ENCODE data around the gene TLR6.
"Not testable (repeated sequence)": the region's sequence is repeated elsewhere in the genome, so short reads cannot be mapped to it uniquely, and the experiment has no call there.

Gene TLR6

GRCh38 chr4:38820329-38821061, 36.1 kb downstream of the TLR6 start:
- DNase-seq (ENCODE audit: low read depth in 2 of 2): no peak

GRCh38 chr4:38819569-38819968, 37.0 kb downstream of the TLR6 start:
- DNase-seq (ENCODE audit: low read depth in 2 of 2): no peak

- no peak for DNase-seq (ENCODE audit: low read depth in 2 of 2)
Measured at GRCh38 chr4:38818441-38818976, 38.1 kb downstream of the TLR6 start.

DNA sequence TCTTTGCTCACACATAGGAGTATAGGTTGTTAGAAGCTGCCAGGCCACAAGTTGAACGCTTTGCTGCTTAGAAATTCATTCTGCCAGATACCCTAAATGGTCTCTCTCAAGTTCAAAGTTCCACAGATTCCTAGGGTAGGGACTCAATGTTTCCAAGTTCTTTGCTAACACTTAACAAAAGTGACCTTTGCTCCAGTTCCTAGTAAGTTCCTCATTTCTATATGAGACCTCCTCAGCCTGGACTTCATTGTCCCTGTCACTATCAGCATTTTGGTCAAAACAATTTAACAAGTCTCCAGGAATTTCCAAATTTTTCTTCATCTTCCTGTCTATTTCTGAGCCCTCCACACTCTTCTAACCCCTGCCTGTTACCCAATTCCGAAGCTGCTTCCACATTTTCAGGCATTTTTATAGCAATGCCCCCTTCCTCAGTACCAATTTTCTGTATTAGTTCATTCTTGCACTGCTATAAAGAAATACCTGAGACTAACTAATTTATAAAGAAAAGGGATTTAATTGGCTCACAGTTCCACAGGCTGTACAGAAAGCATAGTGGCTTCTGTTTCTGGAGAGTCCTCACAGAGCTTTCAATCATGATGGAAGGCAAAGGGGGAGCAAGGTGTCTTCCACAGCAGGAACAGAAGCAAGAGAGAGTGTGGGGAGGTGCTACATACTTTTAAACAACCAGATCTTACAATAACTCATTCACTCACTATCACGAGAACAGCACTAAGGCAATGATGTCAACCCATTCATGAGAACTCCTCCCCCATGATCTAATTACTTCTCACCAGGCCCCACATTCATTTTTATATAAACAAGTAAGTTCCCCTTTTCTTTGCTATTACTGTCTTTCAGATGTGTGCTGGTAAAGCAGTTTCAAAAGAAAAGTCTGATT, 40.5 kb downstream of the TLR6 start:
- DNase-seq (ENCODE audit: low read depth in 2 of 2): no peak

DNA sequence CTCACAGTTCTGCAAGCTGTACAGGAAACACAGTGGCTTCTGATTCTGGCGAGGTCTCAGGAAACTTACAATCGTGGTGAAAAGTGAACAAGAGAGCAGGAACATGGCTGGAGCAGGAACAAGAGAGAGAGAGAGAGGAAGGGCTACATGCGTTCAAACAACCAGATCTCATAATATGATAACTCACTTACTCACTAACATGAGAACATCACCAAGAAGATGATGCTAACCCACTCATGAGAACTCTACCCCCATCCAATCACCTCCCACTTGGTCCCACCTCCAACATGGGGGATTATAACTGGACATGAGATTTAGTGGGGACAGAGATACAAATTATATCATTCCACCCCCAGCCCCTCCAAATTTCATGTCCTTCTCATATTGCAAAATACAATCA, 42.2 kb downstream of the TLR6 start:
- no peak for DNase-seq (ENCODE audit: low read depth in 2 of 2)

GRCh38 chr4:38811297-38811696, 45.3 kb downstream of the TLR6 start:
- no peak for DNase-seq (ENCODE audit: low read depth in 2 of 2)

GRCh38 chr4:38807462-38807861, 49.2 kb downstream of the TLR6 start:
- DNase-seq (ENCODE audit: low read depth in 2 of 2): not testable (repeated sequence)

- DNase-seq (ENCODE audit: low read depth in 2 of 2): not testable (repeated sequence)
Measured at GRCh38 chr4:38806251-38806650, 50.4 kb downstream of the TLR6 start.

DNA sequence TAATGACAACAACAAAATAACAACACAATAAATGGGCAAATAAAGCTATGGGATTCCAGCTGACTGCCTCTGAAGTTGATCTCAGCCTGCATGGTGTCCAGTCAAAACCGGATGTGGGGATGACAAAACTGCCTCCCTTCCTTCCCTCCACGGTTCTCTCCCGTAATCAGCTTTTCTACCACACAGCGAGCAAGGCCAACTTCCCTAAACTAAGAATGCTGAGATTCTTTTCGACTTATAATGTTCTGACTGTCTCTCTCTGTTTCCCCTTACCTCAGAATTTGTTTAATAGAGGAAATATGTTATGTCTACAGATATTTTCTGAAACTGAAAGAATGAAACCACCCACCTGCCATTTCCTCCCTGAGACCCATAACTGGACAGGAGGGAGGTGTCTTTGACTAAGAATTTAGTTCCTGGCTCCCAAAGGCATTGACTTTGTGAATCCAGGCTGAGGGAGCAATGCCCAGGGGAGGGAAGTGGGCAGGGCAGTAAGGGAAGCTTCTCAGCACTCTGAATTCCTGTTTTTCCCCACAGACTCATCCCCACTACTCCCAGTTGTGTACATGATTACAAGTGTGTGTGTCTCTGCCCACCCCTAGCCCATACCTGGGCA, 51.0 kb downstream of the TLR6 start:
- DNase-seq (ENCODE audit: low read depth in 2 of 2): no peak

GRCh38 chr4:38804654-38805295, 51.8 kb downstream of the TLR6 start, which contains the start of gene TLR1:
Gene TLR1 (minus strand): TSS chr4:38804791. CDS start chr4:38798831, 5,960 bp downstream.
- no peak for DNase-seq (ENCODE audit: low read depth in 2 of 2)

- DNase-seq (ENCODE audit: low read depth in 2 of 2): no peak
Measured at GRCh38 chr4:38803833-38804653, 52.6 kb downstream of the TLR6 start.

DNA sequence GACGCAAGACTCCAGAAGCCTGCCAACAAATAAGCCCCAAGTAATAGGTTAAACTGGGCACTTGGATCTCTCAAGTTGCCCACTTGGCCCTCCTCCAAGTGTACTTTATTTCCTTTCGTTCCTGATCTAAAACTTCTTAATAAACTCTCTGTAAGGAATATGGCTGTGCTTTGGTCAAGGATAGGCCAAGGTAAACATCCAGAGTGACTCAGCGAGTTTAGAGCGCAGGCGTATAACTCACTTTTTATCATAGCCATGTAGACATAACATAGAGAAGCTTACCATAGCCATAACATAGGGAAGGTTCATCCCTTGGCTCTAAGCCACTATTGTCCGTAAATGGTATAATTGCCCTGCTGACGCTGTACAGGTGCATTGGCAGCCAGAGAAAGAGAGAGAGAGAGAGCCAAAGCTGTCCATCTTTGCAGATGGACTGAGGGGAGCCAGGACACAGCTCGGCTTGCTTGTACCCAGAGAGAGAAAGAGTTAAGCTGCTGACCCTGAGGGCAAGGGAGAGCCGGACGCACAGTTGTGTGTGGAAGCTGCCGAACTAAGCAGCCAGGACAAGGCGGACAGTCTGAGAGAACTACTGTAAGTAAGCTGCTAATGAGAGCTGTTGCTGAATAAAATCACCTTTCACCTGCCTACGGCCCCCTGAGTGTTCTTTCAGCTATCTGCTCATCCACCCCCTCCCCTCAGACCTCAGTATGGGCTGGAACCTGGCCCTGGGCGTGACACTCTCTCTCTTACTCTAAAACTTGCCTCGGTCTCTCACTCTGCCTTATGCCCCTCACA, 53.9 kb downstream of the TLR6 start:
- DNase-seq (ENCODE audit: low read depth in 2 of 2): no peak

- DNase-seq (ENCODE audit: low read depth in 2 of 2): no peak
Measured at GRCh38 chr4:38800961-38801450, 55.6 kb downstream of the TLR6 start.

DNA sequence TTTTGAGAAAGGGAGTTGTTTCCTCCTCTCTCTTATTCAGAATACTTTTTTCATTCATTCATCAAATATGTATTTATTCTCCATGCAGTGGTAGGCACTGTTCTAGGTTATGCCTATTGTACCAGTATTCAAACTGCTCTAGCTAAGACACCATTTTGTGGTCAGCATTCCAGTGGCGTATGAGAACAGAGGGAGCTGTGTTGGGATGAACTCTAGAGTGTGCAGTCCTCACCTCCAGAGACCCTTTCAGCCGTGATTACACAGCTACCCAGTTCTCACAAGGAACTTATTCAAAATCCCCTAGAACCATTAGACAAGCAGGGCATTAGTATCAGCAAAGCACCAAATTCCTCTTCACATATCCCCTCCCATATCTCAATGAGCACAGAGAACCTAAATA, 56.3 kb downstream of the TLR6 start:
- DNase-seq (ENCODE audit: low read depth in 2 of 2): no peak

DNA sequence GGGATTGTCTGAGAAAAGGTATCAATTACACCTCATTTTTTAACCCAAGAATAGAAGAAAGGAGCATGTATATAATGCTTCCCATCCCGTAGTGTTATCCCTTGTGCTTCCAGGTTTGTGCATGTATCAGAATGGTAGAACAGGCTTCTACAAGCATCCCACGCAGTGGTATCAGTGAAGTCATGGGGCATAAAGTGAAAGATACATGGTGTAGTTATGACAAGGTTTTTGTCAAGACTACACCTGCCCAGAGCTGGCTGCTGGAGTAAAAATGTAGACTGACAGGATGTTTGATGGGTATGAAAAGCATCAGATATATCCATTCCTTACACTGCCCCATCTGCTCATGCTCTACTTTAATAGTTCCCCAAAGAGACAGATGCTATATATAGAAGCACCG, 61.5 kb downstream of the TLR6 start:
- no peak for DNase-seq (ENCODE audit: low read depth in 2 of 2)

- no peak for DNase-seq (ENCODE audit: low read depth in 2 of 2)
Measured at GRCh38 chr4:38794051-38794450, 62.6 kb downstream of the TLR6 start.

DNA sequence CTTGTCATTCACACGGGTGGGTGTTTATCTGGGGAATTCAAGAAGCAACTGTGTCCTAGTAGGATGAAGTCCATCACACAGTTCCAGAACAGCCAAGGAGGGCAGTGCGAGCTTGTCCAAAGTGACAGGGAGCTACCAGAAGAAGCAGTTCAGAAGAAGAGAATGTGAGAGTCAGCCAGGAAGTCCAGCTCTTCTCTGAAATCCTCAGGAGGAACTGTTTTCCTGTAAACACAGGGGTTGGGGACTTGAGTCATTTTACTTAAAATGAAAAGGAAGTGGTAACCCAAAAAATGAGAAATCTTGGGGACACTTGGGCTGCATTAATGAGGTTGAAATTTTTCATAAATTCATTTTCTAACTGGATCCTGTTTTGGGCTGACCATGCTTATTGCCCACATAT, 65.6 kb downstream of the TLR6 start:
- no peak for DNase-seq (ENCODE audit: low read depth in 2 of 2)

DNA sequence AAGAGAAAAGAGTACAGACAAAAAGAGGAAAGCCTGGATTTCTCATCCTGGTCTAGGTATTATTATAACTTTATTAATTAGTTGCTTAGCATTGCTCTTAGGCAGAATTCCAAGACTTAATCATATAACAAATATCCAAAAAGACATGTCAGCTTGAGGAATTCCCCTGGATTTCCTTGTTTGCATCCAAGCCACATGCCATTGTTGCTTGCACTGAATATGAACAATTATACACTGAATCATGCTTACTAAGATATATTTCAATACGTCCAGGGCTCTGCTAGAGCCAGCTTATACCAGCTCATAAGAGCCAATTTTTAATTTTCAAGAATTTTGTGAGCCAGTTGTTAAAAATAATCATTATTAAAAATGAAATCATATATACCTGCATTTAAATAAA, 68.3 kb downstream of the TLR6 start:
- DNase-seq (ENCODE audit: low read depth in 2 of 2): no peak

DNA sequence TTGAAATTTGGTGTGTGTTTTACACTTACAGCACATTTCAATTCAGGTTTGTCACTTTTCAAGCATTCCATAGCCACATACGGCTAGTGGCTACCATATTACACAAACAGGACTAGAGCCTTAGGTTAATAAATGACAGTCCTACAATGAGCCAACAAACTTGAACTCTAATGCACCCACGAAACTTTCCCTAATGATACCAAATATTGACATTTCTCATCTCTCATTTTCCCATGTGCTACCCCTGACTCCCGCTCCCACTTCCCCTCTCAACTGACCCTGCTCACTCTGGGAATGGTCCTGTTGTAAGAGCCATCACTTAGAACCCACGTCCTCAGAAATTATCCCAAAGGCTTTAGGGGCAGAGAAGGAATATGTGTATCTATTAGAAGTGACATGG, 68.9 kb downstream of the TLR6 start:
- DNase-seq (ENCODE audit: low read depth in 2 of 2): no peak

DNA sequence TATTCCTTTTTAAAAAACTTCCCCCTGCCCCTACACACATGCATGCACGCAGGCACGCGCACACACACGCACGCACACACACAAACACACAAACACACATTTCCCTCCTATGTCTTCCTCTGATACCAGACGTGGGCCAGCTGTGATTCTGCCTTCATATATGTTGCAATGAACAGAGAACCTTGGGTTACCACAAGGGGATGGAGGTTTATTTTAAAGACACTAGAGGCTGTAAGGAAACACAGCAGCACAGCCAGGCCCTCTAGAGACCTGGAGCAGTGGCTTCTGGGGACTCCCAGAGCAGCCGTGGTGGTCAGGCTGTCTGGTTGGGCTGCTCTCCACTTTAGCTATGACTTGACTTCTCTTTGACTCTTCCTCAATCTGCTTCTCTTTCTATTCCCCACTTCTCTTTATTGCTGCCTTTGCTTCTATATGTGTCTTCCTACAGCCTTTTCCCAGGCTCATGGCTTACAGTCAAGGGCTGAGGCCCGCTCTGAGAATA, 70.7 kb downstream of the TLR6 start:
- no peak for DNase-seq (ENCODE audit: low read depth in 2 of 2)
